ENCODE results near the gene ASB9.

GRCh38 chrX:15298780-15299179, 28.9 kb upstream of the ASB9 start:
- no peak for TF ChIP-seq CTCF (IDR thresholded peaks at IDR 0.05)
- TF ChIP-seq POLR2A (IDR thresholded peaks at IDR 0.05): no peak
